Epithelial cell of proximal tubule (primary cell): Measurements from ENCODE around the gene CACNA1D. TPM values are rescaled to one million over a fixed set of nuclear protein-coding genes. Genes with fewer than 3 reads are reported as not detected.

Source experiments
- DNase-seq: peaks from one replicate; pipeline ENCODE4 v3.0.0-alpha.2; 2011; ENCODE audit warnings: low read depth
- H3K4me3 ChIP-seq: 2 replicates; pipeline ENCODE4 v1.5.1; 2011; ENCODE audit warnings: low read depth, mild to moderate bottlenecking, low read length
- CTCF ChIP-seq: conservative IDR thresholded peaks from 2 replicates; pipeline ENCODE4 v1.5.1; 2012; ENCODE audit warnings: low read depth, mild to moderate bottlenecking, low read length
- total RNA-seq: library from RNA; depleted of rRNA; stranded (reverse); fragments of >200 nt; gene quantifications from 2 replicates; pipeline ENCODE4 v1.2.3, GENCODE V29; 2015

The CACNA1D gene
- total RNA-seq, 1 donor from 2014 or later = 1.9 TPM

DNA sequence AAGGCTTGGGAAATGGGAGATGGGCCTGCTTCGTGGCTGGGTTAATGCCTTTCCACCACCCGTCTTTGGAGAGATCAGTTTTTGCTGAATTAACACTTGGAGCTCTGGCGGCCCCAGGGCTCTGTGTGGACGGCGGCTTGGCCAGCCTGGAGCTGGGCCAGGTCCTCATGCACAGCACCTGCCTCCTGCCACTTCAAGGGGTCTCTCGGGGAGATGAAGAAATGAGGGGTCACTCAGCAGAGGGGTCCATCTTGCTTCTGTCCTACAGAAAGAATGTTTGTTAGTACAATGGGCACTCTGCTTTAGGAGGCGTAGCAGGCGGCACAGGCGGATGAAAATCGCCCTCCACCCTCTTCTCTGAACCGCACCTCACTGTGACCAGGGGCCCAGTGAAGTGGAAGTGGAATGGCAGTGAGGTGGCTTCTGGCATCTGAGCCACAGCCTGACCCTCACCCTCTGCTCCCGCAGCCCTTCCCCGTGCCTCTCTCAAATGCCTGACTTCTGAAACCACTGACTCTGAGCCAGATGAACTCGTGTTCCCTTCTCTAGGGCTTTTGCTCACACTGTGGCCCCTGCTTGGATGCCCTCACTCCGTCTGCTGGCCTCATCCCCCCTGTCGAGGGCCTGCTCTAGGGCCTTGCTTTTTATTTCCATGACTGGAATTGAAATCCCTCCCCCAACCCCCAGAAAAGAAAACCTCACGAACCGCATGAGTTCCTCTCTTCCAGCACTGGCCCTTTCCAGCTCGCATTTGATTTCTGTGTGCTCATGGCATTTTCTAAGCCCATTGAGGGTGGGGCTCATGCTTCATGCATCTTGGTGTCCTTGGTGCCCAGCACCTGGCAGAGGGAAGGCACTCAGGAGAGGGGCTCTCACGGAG, 309.6 kb downstream of the CACNA1D start:
- H3K4me3 ChIP-seq = no peak overlapping the region
- no peak for DNase-seq
- peak; percentile 12 for TF ChIP-seq CTCF

GRCh38 chr3:53804697-53805462, 310.5 kb downstream of the CACNA1D start:
- H3K4me3 ChIP-seq = no peak overlapping the region
- no peak for TF ChIP-seq CTCF
- no peak for DNase-seq

- H3K4me3 ChIP-seq = no peak overlapping the region
- no peak for TF ChIP-seq CTCF
These were observed 311.2 kb downstream of the CACNA1D start for GRCh38 chr3:53805463-53806159.

GRCh38 chr3:53806182-53807116, 312.0 kb downstream of the CACNA1D start:
- peak; percentile 20 for TF ChIP-seq CTCF
- no peak overlapping the region for H3K4me3 ChIP-seq
- DNase-seq = peak; percentile 83

More at GRCh38 chr3:53805463-53806159, 311.2 kb downstream of the CACNA1D start:
- no peak for DNase-seq

- DNase-seq = no peak
- TF ChIP-seq CTCF = no peak
- H3K4me3 ChIP-seq = no peak overlapping the region
These were observed 312.9 kb downstream of the CACNA1D start for GRCh38 chr3:53807117-53807810.

GRCh38 chr3:53808496-53808895, 314.1 kb downstream of the CACNA1D start:
- no peak for DNase-seq
- no peak overlapping the region for H3K4me3 ChIP-seq
- no peak for TF ChIP-seq CTCF
